ENCODE data around the gene TP53I11.

DNA sequence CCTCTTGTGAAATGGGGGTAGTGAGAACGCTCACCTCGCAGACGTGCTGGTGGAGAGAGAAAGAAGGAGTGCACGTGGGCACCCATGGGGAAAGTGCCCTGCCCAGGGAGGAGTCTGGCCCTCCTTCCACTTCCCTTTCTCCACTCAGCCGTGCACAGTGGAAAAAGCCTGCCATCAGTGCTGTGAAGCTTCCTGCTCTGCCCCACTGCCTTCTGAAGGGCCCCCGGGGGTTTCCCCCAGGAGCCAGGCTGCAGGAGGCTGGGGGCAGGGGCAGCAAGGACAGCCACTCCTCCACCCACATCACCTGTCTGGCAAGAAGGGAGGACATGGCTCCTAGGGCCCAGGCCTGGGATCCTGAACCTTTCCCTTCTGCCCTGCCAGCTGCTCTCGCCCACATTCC is 7.6 kb downstream of the TP53I11 start:
- TF ChIP-seq CTCF (IDR thresholded peaks at IDR 0.05) = no peak
- no peak for TF ChIP-seq POLR2A (IDR thresholded peaks at IDR 0.05)
